A549 (cell line): ENCODE results near the gene DOCK10.

Experiments used
- CHD2 ChIP-seq: fragments of 150-350 bp; IDR thresholded peaks from 2 replicates; pipeline ENCODE4 v1.6.1; 2014; ENCODE audit warnings: low read length; ENCODE audit not compliant: partially characterized antibody
- CTCF ChIP-seq: fragments of >200 bp; sonication (Bioruptor Twin); formaldehyde crosslinking; IDR thresholded peaks from 3 replicates; pipeline ENCODE4 v1.5.1; 2016
- EHMT2 ChIP-seq: fragments of 200-600 bp; sonication (generic); IDR thresholded peaks from 2 replicates; pipeline ENCODE4 v1.6.1; 2016; ENCODE audit warnings: antibody characterized with exemption, low read depth, mild to moderate bottlenecking, moderate library complexity
- ELK1 ChIP-seq: fragments of 150-350 bp; IDR thresholded peaks from 2 replicates; pipeline ENCODE4 v1.6.1; 2014; ENCODE audit warnings: low read depth, mild to moderate bottlenecking, low read length
- MAX ChIP-seq: IDR thresholded peaks from 2 replicates; pipeline ENCODE4 v1.6.1; 2012
- PBX3 ChIP-seq: IDR thresholded peaks from 2 replicates; pipeline ENCODE4 v1.6.1; 2012
- POLR2A ChIP-seq: IDR thresholded peaks from 2 replicates; pipeline ENCODE4 v1.6.1; 2012; ENCODE audit warnings: mild to moderate bottlenecking, low read length
- RAD21 ChIP-seq, 2 experiments: fragments of >200 bp in 1 of 2; sonication (Bioruptor Twin) in 1 of 2; formaldehyde crosslinking in 1 of 2; IDR thresholded peaks in 1 of 2; conservative IDR thresholded peaks in 1 of 2; 2 replicates in 1 of 2; 3 replicates in 1 of 2; pipeline ENCODE4 v1.6.1; 2012 to 2018; ENCODE audit warnings: inconsistent platforms in 1 of 2
- USF2 ChIP-seq: fragments of 450-650 bp; IDR thresholded peaks from 2 replicates; pipeline ENCODE4 v1.6.1; 2014; ENCODE audit warnings: antibody characterized with exemption

- TF ChIP-seq ELK1 (no peak), CTCF (no peak), POLR2A (no peak), MAX (no peak), USF2 (no peak), CHD2 (no peak), EHMT2 (no peak), RAD21 (conservative IDR thresholded peaks at IDR 0.05 in 1 of 2, IDR thresholded peaks at IDR 0.05 in 1 of 2) (no peak), PBX3 (no peak)
Observed at GRCh38 chr2:224954980-224955379, 87.3 kb downstream of the DOCK10 start.
